ENCODE measurements around the gene METTL8.

METTL8 gene

GRCh38 chr2:171412571-171413175, 21.1 kb downstream of the METTL8 start:
- TF ChIP-seq CTCF (IDR thresholded peaks at IDR 0.05; ENCODE audit: insufficient read depth, missing control alignments) = no peak
- DNase-seq (ENCODE audit: insufficient read length, low spot score) = no peak
- peak; percentile 11 for FAIRE-seq

GRCh38 chr2:171411791-171412483, 21.9 kb downstream of the METTL8 start:
- FAIRE-seq (no peak), DNase-seq (ENCODE audit: insufficient read length, low spot score) (no peak)
- no peak for TF ChIP-seq CTCF (IDR thresholded peaks at IDR 0.05; ENCODE audit: insufficient read depth, missing control alignments)

- FAIRE-seq = peak; percentile 71
- DNase-seq (ENCODE audit: insufficient read length, low spot score) = no peak
- no peak for TF ChIP-seq CTCF (IDR thresholded peaks at IDR 0.05; ENCODE audit: insufficient read depth, missing control alignments)
Observed at GRCh38 chr2:171411214-171411613, 22.6 kb downstream of the METTL8 start.

GRCh38 chr2:171410624-171411023, 23.2 kb downstream of the METTL8 start:
- no peak for TF ChIP-seq CTCF (IDR thresholded peaks at IDR 0.05; ENCODE audit: insufficient read depth, missing control alignments)
- DNase-seq (ENCODE audit: insufficient read length, low spot score) (no peak), FAIRE-seq (no peak)

- DNase-seq (ENCODE audit: insufficient read length, low spot score) = no peak
- peak; percentile 51 for FAIRE-seq
- no peak for TF ChIP-seq CTCF (IDR thresholded peaks at IDR 0.05; ENCODE audit: insufficient read depth, missing control alignments)
Observed at GRCh38 chr2:171410101-171410500, 23.7 kb downstream of the METTL8 start.

- DNase-seq (ENCODE audit: insufficient read length, low spot score) (no peak), FAIRE-seq (no peak)
- no peak for TF ChIP-seq CTCF (IDR thresholded peaks at IDR 0.05; ENCODE audit: insufficient read depth, missing control alignments)
Observed at GRCh38 chr2:171409436-171409971, 24.3 kb downstream of the METTL8 start.

GRCh38 chr2:171407676-171408044, 26.1 kb downstream of the METTL8 start:
- DNase-seq (ENCODE audit: insufficient read length, low spot score) (no peak), FAIRE-seq (no peak)
- TF ChIP-seq CTCF (IDR thresholded peaks at IDR 0.05; ENCODE audit: insufficient read depth, missing control alignments) = no peak
